PC-9 (cell line): ENCODE data around the gene PCGF1. TPM values are rescaled to one million over a fixed set of nuclear protein-coding genes. Genes with fewer than 3 reads are reported as not detected.

ENCODE experiments used
- BruUV-seq: library from RNA; stranded (reverse); fragments of 400-500 nt; replicated peaks from 2 replicates; lab custom pipeline; 2021; lab: Mats Ljungman, UMichigan
- CTCF ChIA-PET: fragments of 300-600 bp; sonication (Branson Sonifier 250); formaldehyde crosslinking; loops from one replicate; lab custom pipeline; 2022; ENCODE audit warnings: antibody characterized with exemption; lab: Charles Lee
- POLR2A ChIA-PET: fragments of 300-600 bp; sonication (Branson Sonifier 250); formaldehyde crosslinking; loops from one replicate; lab custom pipeline; 2022; ENCODE audit warnings: antibody characterized with exemption; ENCODE audit not compliant: unreplicated experiment; lab: Charles Lee
- DNase-seq, 2 experiments: peaks; one replicate each; pipeline versions ENCODE4 v3.0.0 to v3.0.0-alpha.2; 2015 to 2022; ENCODE audit warnings: mixed read lengths in 1 of 2
- H2AFZ ChIP-seq: fragments of 200-600 bp; sonication (generic); 2 replicates; pipeline ENCODE4 v1.8.1; 2017; ENCODE audit warnings: antibody characterized with exemption
- H3F3A ChIP-seq: fragments of 200-600 bp; sonication (generic); 2 replicates; pipeline ENCODE4 v1.8.1; 2017; ENCODE audit warnings: antibody characterized with exemption, mild to moderate bottlenecking, low read depth; ENCODE audit not compliant: insufficient read depth
- H3K27ac ChIP-seq: fragments of 200-600 bp; sonication (generic); 2 replicates; pipeline ENCODE4 v1.6.1; 2016; ENCODE audit warnings: mixed run types
- H3K27me3 ChIP-seq: fragments of 200-600 bp; sonication (generic); 2 replicates; pipeline ENCODE4 v1.6.1; 2016; ENCODE audit warnings: low read depth, mixed run types; ENCODE audit not compliant: insufficient read depth
- H3K36me3 ChIP-seq: fragments of 200-600 bp; sonication (generic); 2 replicates; pipeline ENCODE4 v1.6.1; 2016; ENCODE audit warnings: low read depth, mixed run types
- H3K4me1 ChIP-seq: fragments of 200-600 bp; sonication (generic); replicated peaks from 2 replicates; pipeline ENCODE4 v1.6.1; 2016; ENCODE audit warnings: mixed run types; ENCODE audit not compliant: insufficient read depth
- H3K4me2 ChIP-seq: fragments of 200-600 bp; sonication (generic); 2 replicates; pipeline ENCODE4 v1.6.1; 2017; ENCODE audit warnings: mixed run types
- H3K4me3 ChIP-seq: fragments of 200-600 bp; sonication (generic); 2 replicates; pipeline ENCODE4 v1.6.1; 2016; ENCODE audit warnings: mixed run types
- H3K79me2 ChIP-seq: fragments of 200-600 bp; sonication (generic); 2 replicates; pipeline ENCODE4 v1.6.1; 2017; ENCODE audit warnings: low read depth, mixed run types
- H3K9me2 ChIP-seq: fragments of 200-600 bp; sonication (generic); 2 replicates; pipeline ENCODE4 v1.8.1; 2017; ENCODE audit warnings: mild to moderate bottlenecking; ENCODE audit not compliant: insufficient read depth
- H3K9me3 ChIP-seq: fragments of 200-600 bp; sonication (generic); 2 replicates; pipeline ENCODE4 v1.8.1; 2016; ENCODE audit warnings: low read depth; ENCODE audit not compliant: insufficient read depth
- H4K20me1 ChIP-seq: fragments of 200-600 bp; sonication (generic); 2 replicates; pipeline ENCODE4 v1.8.1; 2017; ENCODE audit not compliant: insufficient read depth
- CTCF ChIP-seq: fragments of 200-600 bp; sonication (generic); conservative IDR thresholded peaks from 2 replicates; pipeline ENCODE4 v1.6.1; 2017; ENCODE audit warnings: mixed run types, antibody characterized with exemption, mild to moderate bottlenecking, moderate library complexity
- EZH2 ChIP-seq: fragments of 200-600 bp; sonication (generic); IDR thresholded peaks from 2 replicates; pipeline ENCODE4 v1.8.0; 2017; ENCODE audit warnings: antibody characterized with exemption, low read depth
- intact Hi-C: fragments of 100-400 bp; cut with micrococcal nuclease; formaldehyde crosslinking; loops from one replicate; pipeline ENCODE4 v1.10.0; 2022; ENCODE audit not compliant: unreplicated experiment
- total RNA-seq: library from RNA; stranded (reverse); gene quantifications from 2 replicates; pipeline ENCODE4 v1.2.3, GENCODE V29; 2021

Gene PCGF1
- total RNA-seq, 1 experiment from 2014 or later, result 31.3 TPM

- intact Hi-C loops, result no loop called here
- Histone ChIP-seq H3K9me2 (no peaks in the 10 kb centered on the region), H3K79me2 (peaks cover under 1% of the 10 kb centered on the region; the same call in 1 of the 2 replicates), H3K36me3 (no peaks in the 10 kb centered on the region), H3K4me3 (no peak overlapping the region), H2AFZ (no peak overlapping the region), H3F3A (peaks cover 6% of the 10 kb centered on the region; the same call in 1 of the 2 replicates), H3K27ac (no peak overlapping the region), H3K9me3 (no peaks in the 10 kb centered on the region), H3K27me3 (no peaks in the 10 kb centered on the region), H4K20me1 (no peaks in the 10 kb centered on the region), H3K4me1 (no peaks in the 10 kb centered on the region), H3K4me2 (no peak overlapping the region)
- DNase-seq, result no peak
- POLR2A ChIA-PET, result no interaction called here
- BruUV-seq, result no TSS peak
- TF ChIP-seq EZH2, result no peak
- TF ChIP-seq CTCF, result no peak
- CTCF ChIA-PET, result no interaction called here
Measured at GRCh38 chr2:74536166-74536950, 28.9 kb upstream of the PCGF1 start.

DNA sequence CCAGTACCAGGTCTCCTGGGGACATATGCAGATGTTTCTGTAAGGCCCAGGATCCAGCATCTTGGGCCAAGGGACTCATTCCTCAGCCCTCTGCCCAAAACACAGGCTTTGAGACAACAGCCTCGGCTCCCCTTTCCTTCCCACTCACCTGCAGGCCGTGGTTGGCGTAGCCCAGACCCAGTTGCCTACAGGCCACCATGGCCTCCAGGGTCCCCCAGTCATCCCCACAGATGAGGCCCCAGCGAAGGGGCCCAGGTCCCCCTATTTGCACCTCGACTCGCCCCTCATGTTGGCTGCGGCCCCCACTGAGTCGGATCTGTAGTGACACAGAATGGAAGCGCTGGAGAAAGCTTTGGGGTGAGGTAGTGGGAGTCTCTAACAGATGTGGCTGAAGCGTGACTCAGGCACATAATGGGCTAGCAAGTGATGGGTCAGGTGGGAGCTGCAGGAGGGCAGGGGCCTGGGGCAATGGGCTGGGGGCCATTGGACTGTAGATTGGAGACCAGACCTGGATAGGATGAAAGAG, 28.0 kb upstream of the PCGF1 start:
- no peak overlapping the region for H2AFZ ChIP-seq
- no peaks in the 10 kb centered on the region for H3K9me3 ChIP-seq
- no peaks in the 10 kb centered on the region for H3K27me3 ChIP-seq
- H3K4me3 ChIP-seq, result no peak overlapping the region
- ChIA-PET POLR2A (no interaction called here), CTCF (no interaction called here)
- H3K4me1 ChIP-seq, result peaks cover 8% of the 10 kb centered on the region; the same call in 1 of the 2 replicates
- peaks cover 9% of the 10 kb centered on the region; the same call in 1 of the 2 replicates for H3K79me2 ChIP-seq
- no peaks in the 10 kb centered on the region for H3K9me2 ChIP-seq
- no peak overlapping the region for H3K4me2 ChIP-seq
- H3K27ac ChIP-seq, result no peak overlapping the region
- H3F3A ChIP-seq, result peaks cover 6% of the 10 kb centered on the region; the same call in 1 of the 2 replicates
- intact Hi-C loops, result no loop called here
- H4K20me1 ChIP-seq, result no peaks in the 10 kb centered on the region
- no peak for DNase-seq
- BruUV-seq, result no TSS peak
- TF ChIP-seq EZH2, result no peak
- TF ChIP-seq CTCF, result no peak
- no peaks in the 10 kb centered on the region for H3K36me3 ChIP-seq

GRCh38 chr2:74534411-74534810, 26.9 kb upstream of the PCGF1 start:
- Histone ChIP-seq H3K9me3 (no peaks in the 10 kb centered on the region), H3K9me2 (no peaks in the 10 kb centered on the region), H2AFZ (no peak overlapping the region), H4K20me1 (no peaks in the 10 kb centered on the region), H3K27me3 (no peaks in the 10 kb centered on the region), H3F3A (peaks cover 6% of the 10 kb centered on the region; the same call in 1 of the 2 replicates), H3K4me3 (no peak overlapping the region), H3K27ac (no peak overlapping the region), H3K4me1 (peaks cover 8% of the 10 kb centered on the region; the same call in 1 of the 2 replicates), H3K36me3 (no peaks in the 10 kb centered on the region), H3K79me2 (peaks cover 10% of the 10 kb centered on the region; the same call in 1 of the 2 replicates), H3K4me2 (no peak overlapping the region)
- intact Hi-C loops, result loop anchor here (5.0 kb wide), 3 partner anchors 53 to 267 kb away; no protein-coding TSS in a partner anchor
- POLR2A ChIA-PET, result no interaction called here
- no peak for DNase-seq
- no TSS peak for BruUV-seq
- CTCF ChIA-PET, result no interaction called here
- TF ChIP-seq CTCF, result no peak
- TF ChIP-seq EZH2, result no peak
